GM12865 (cell line): ENCODE results near the gene AKAP13.

Experiments
- DNase-seq: peaks from one replicate; pipeline ENCODE4 v3.0.0; 2010; ENCODE audit warnings: low read depth
- H3K4me3 ChIP-seq: 2 replicates; pipeline ENCODE4 v1.5.1; 2011; ENCODE audit warnings: mild to moderate bottlenecking, low read depth, low read length, control low read depth
- TF ChIP-seq, protein P1 (sequence below): IDR thresholded peaks from 2 replicates; pipeline ENCODE4 v1.5.1; 2011; ENCODE audit warnings: low read length, control low read depth, low read depth, inconsistent platforms; ENCODE audit not compliant: insufficient read depth; ENCODE audit errors: missing control alignments

AKAP13 gene

DNA sequence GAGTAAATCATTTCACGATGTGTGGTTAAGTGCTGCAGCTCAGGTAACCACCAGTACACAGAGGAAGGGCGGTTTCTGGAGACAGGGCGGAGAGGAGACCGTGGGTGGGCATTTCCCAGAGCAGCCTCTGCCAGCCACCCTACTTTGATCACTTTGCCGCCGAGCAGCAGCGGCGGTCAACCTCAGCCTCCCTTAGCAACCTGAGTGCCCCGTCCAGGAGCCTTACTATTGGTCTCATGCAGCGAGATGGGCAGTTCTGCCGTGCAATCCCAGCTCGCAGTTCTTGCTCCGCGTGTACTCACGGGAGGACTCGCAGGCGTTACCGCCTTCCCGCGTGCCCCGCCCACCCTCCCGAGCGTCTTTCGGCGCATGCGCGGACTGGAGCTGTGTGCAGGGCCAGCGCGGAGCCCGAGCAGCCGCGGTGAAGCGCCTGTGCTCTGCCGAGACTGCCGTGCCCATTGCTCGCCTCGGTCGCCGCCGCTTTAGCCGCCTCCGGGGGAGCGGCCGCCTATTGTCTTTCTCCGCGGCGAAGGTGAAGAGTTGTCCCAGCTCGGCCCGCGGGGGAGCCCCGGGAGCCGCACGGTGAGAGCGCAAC lies at the start of gene AKAP13:
AKAP13 (plus strand) TSS at position 387 of the 595 bp plus-strand sequence. CDS start 105,118 bp downstream, outside the sequence.
- TF ChIP-seq, protein P1, sequence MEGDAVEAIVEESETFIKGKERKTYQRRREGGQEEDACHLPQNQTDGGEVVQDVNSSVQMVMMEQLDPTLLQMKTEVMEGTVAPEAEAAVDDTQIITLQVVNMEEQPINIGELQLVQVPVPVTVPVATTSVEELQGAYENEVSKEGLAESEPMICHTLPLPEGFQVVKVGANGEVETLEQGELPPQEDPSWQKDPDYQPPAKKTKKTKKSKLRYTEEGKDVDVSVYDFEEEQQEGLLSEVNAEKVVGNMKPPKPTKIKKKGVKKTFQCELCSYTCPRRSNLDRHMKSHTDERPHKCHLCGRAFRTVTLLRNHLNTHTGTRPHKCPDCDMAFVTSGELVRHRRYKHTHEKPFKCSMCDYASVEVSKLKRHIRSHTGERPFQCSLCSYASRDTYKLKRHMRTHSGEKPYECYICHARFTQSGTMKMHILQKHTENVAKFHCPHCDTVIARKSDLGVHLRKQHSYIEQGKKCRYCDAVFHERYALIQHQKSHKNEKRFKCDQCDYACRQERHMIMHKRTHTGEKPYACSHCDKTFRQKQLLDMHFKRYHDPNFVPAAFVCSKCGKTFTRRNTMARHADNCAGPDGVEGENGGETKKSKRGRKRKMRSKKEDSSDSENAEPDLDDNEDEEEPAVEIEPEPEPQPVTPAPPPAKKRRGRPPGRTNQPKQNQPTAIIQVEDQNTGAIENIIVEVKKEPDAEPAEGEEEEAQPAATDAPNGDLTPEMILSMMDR, result no peak
- peak; percentile 100 for DNase-seq

GRCh38 chr15:85330901-85331588 lies 49.4 kb upstream of the AKAP13 start:
- peak overlapping the region; percentile 53 for H3K4me3 ChIP-seq
- TF ChIP-seq, protein P1, result peak; percentile 96
- peak; percentile 98 for DNase-seq

More for the DNA sequence above, at the start of gene AKAP13:
- H3K4me3 ChIP-seq, result peak within 1 kb of the TSS; percentile 79

GRCh38 chr15:85331655-85332285 lies 48.6 kb upstream of the AKAP13 start:
- H3K4me3 ChIP-seq, result peak overlapping the region; percentile 23
- DNase-seq, result peak; percentile 60
- TF ChIP-seq, protein P1, result no peak

DNA sequence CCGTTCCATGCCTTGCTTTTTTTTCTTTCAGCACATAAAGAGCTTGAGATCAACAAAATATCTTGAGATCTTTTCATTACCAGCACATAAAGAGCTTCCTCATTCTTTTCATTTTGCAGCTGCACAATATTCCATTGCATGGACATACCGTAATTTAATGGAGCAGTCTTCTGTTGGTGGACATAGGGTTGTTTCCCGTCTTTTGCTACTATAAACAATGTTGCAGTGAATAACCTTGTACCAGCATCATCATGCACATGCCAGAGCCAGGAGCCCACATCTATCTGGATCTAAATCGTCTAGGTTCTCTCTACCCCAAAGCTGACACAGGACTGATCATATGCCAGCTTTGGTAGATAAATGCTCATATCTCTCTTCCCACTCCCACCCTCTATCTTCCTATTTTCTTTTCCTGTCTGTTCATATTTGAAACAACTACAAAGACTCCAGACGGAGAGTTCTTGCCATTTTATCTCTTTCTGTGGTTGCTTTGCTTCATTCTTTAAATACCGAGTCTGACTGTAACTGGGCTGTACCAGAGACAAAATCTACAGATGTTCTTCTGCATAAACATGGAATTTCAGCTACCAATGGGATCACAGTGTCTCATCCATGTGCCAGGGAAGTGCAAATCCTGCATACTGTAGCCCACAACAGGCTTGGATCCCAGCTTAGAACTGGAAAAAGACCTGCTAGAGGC lies 47.1 kb upstream of the AKAP13 start:
- TF ChIP-seq, protein P1, result no peak
- H3K4me3 ChIP-seq, result no peak overlapping the region
- no peak for DNase-seq

GRCh38 chr15:85334241-85334640 lies 46.2 kb upstream of the AKAP13 start:
- TF ChIP-seq, protein P1, result no peak
- no peak for DNase-seq

GRCh38 chr15:85335193-85335942 lies 45.0 kb upstream of the AKAP13 start:
- H3K4me3 ChIP-seq, result no peak overlapping the region
- TF ChIP-seq, protein P1, result no peak
- no peak for DNase-seq

More at GRCh38 chr15:85334241-85334640, 46.2 kb upstream of the AKAP13 start:
- H3K4me3 ChIP-seq, result no peak overlapping the region
